ENCODE measurements around the gene TIMM13.
"Not testable (repeated sequence)": the region's sequence is repeated elsewhere in the genome, so short reads cannot be mapped to it uniquely, and the experiment has no call there.

Gene TIMM13

DNA sequence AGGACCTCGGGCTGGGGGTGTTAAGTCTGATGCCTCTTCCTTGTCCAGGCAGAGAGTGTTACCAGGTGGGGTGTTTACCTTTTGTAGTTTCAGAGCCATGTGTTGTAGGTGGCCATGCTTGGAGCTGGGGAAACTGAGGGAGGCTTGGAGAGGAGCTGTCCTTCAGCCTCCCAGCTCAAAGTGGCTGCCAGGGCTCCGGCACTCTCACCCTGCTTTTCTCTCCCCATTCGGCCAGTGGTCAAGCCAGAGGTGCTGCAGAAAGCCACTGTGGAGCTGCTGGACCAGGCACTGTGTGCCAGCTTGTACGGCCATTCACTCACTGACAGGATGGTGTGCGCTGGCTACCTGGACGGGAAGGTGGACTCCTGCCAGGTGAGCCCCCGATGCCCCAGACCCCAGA is 17.4 kb downstream of the TIMM13 start:
- Histone ChIP-seq H3K9ac (ENCODE audit: low read depth, low read length) (no peak overlapping the region), H3K27me3 (ENCODE audit: control insufficient read depth, insufficient read depth, low read length) (no peaks in the 10 kb centered on the region), H3K4me1 (ENCODE audit: control insufficient read depth, insufficient read depth, low read length) (no peaks in the 10 kb centered on the region), H3K36me3 (ENCODE audit: control insufficient read depth, insufficient read depth, low read length) (no peaks in the 10 kb centered on the region), H3K9me3 (ENCODE audit: control insufficient read depth, insufficient read depth, low read length) (no peaks in the 10 kb centered on the region), H3K27ac (ENCODE audit: low read depth, low read length) (no peak overlapping the region), H3K4me3 (ENCODE audit: low read depth, low read length) (no peak overlapping the region)

DNA sequence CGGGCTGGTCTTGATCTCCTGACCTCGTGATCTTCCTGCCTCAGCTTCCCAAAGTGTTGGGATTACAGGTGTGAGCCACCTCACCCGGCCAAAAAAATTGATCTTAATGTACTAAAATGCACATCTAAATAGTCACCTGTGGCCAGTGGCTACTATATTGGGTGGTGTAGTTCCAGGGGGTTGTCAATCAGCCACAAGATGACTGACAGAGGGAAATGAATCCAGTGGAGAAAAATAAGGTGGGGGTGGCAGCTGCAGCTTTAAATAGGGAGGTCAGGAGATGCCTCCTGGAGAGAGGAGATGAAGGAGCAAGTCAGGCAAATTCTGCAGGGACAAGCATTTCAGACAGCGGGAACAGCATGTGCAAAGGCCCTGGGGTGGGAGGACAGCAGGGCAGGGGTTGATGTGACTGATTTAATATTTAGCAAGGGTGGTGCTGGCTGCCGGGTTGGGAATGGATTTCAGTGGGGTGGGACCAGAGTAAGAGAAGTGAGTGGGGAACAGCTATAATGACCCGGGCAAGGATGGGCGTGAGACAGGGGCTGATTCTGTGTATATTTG is 18.0 kb downstream of the TIMM13 start:
- no peaks in the 10 kb centered on the region for H3K27me3 ChIP-seq (ENCODE audit: control insufficient read depth, insufficient read depth, low read length)
- no peaks in the 10 kb centered on the region for H3K9me3 ChIP-seq (ENCODE audit: control insufficient read depth, insufficient read depth, low read length)
- no peak overlapping the region for H3K9ac ChIP-seq (ENCODE audit: low read depth, low read length)
- no peak overlapping the region for H3K4me3 ChIP-seq (ENCODE audit: low read depth, low read length)
- H3K4me1 ChIP-seq (ENCODE audit: control insufficient read depth, insufficient read depth, low read length) = no peaks in the 10 kb centered on the region
- H3K36me3 ChIP-seq (ENCODE audit: control insufficient read depth, insufficient read depth, low read length) = no peaks in the 10 kb centered on the region
- H3K27ac ChIP-seq (ENCODE audit: low read depth, low read length) = no peak overlapping the region

DNA sequence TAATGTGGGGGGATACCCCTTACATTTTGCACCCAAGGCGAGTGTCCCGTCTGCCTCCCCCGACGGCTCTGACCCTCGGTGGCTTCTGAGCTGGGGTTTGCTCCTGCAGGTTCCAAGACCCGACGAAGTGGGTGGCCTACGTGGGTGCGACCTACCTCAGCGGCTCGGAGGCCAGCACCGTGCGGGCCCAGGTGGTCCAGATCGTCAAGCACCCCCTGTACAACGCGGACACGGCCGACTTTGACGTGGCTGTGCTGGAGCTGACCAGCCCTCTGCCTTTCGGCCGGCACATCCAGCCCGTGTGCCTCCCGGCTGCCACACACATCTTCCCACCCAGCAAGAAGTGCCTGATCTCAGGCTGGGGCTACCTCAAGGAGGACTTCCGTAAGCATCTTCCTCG is 19.1 kb downstream of the TIMM13 start:
- Histone ChIP-seq H3K9ac (ENCODE audit: low read depth, low read length) (no peak overlapping the region), H3K4me1 (ENCODE audit: control insufficient read depth, insufficient read depth, low read length) (no peaks in the 10 kb centered on the region), H3K4me3 (ENCODE audit: low read depth, low read length) (no peak overlapping the region), H3K27me3 (ENCODE audit: control insufficient read depth, insufficient read depth, low read length) (no peaks in the 10 kb centered on the region), H3K27ac (ENCODE audit: low read depth, low read length) (no peak overlapping the region), H3K9me3 (ENCODE audit: control insufficient read depth, insufficient read depth, low read length) (no peaks in the 10 kb centered on the region), H3K36me3 (ENCODE audit: control insufficient read depth, insufficient read depth, low read length) (no peaks in the 10 kb centered on the region)

DNA sequence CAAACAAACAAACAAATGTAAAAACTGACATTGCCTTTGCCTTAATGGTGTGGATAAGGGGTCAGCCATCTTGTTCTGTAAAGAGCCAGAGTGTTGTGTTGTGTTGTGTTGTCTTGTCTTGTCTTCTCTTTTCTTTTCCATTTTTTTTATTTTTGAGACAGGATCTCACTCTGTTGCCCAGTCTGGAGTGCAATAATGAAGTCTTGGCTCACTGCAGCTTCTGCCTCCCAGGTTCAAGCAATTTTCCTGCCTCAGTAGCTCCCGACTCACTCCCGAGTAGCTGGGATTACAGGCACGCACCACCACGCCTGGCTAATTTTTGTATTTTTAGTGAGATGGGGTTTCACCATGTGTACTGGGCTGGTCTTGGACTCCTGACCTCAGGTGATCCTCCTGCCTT is 27.8 kb downstream of the TIMM13 start:
- Histone ChIP-seq H3K4me1 (ENCODE audit: control insufficient read depth, insufficient read depth, low read length) (no peaks in the 10 kb centered on the region), H3K27ac (ENCODE audit: low read depth, low read length) (no peak overlapping the region), H3K9me3 (ENCODE audit: control insufficient read depth, insufficient read depth, low read length) (no peaks in the 10 kb centered on the region), H3K27me3 (ENCODE audit: control insufficient read depth, insufficient read depth, low read length) (no peaks in the 10 kb centered on the region), H3K4me3 (ENCODE audit: low read depth, low read length) (no peak overlapping the region), H3K36me3 (ENCODE audit: control insufficient read depth, insufficient read depth, low read length) (no peaks in the 10 kb centered on the region), H3K9ac (ENCODE audit: low read depth, low read length) (no peak overlapping the region)

DNA sequence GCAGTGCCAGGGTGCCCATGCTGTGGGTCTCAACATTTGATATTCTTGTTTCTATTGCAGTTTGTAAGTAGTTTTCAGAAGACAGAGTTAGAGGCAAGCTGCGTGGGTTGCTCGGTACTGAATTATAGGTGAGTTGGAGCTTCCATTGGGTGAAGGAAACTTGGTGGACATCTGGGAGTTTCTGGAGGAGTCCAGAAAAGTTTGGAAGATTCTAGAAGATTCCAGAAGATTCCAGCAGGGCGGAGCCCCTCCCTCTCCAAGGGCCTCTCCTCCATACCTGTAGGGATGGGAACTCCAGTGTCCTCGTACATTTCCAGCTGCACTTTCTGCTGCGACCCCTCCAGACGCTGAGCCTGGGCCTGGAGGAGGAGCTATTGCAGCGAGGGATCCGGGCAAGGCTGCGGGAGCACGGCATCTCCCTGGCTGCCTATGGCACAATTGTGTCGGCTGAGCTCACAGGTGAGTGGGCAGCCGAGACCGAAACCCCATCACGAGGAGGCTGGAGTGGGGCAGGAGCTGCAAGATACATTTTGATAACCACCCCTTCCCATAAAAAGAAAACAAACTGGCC is 28.6 kb downstream of the TIMM13 start:
- Histone ChIP-seq H3K27ac (ENCODE audit: low read depth, low read length) (no peak overlapping the region), H3K36me3 (ENCODE audit: control insufficient read depth, insufficient read depth, low read length) (no peaks in the 10 kb centered on the region), H3K4me3 (ENCODE audit: low read depth, low read length) (no peak overlapping the region), H3K9me3 (ENCODE audit: control insufficient read depth, insufficient read depth, low read length) (no peaks in the 10 kb centered on the region), H3K27me3 (ENCODE audit: control insufficient read depth, insufficient read depth, low read length) (no peaks in the 10 kb centered on the region), H3K9ac (ENCODE audit: low read depth, low read length) (no peak overlapping the region), H3K4me1 (ENCODE audit: control insufficient read depth, insufficient read depth, low read length) (no peaks in the 10 kb centered on the region)

DNA sequence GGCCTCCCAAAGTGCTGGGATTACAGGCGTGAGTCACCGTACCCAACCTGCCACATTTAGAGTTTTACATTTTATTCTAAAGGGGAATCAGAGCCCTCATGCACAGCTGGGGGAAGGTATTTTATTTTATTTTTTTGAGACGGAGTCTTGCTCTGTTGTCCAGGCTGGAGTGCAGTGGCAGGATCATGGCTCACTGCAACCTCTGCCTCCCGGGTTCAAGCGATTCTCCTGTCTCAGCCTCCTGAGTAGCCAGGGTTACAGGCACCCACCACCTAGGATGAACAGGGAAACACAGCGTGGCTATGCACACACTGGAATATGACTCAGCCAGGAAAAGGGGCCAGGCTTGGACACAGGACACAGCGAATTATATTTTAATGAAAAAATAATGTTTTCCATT is 30.2 kb downstream of the TIMM13 start:
- not testable (repeated sequence) for H3K4me1 ChIP-seq (ENCODE audit: control insufficient read depth, insufficient read depth, low read length); H3K27me3 ChIP-seq (ENCODE audit: control insufficient read depth, insufficient read depth, low read length); H3K9me3 ChIP-seq (ENCODE audit: control insufficient read depth, insufficient read depth, low read length); H3K36me3 ChIP-seq (ENCODE audit: control insufficient read depth, insufficient read depth, low read length); H3K9ac ChIP-seq (ENCODE audit: low read depth, low read length); H3K27ac ChIP-seq (ENCODE audit: low read depth, low read length); H3K4me3 ChIP-seq (ENCODE audit: low read depth, low read length)

DNA sequence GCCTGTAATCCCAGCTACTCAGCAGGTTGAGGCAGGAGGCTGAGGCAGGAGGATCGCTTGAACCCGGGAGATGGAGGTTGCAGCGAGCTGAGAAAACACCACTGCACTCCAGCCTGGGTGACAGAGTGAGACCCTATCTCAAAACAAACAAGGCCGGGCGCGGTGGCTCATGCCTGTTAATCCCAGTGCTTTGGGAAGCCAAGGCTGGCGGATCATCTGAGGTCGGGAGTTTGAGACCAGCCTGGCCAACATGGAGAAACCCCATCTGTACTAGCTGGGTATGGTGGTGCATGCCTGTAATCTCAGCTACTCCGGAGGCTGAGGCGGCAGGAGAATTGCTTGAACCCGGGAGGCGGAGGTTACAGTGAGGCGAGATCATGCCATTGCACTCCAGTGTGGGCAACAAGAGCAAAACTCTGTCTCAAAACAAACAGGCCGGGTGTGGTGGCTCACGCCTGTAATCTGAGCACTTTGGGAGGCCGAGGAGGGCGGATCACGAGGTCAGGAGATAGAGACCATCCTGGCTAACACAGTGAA is 32.0 kb downstream of the TIMM13 start:
- not testable (repeated sequence) for H3K27ac ChIP-seq (ENCODE audit: low read depth, low read length); H3K4me3 ChIP-seq (ENCODE audit: low read depth, low read length); H3K9me3 ChIP-seq (ENCODE audit: control insufficient read depth, insufficient read depth, low read length); H3K9ac ChIP-seq (ENCODE audit: low read depth, low read length); H3K4me1 ChIP-seq (ENCODE audit: control insufficient read depth, insufficient read depth, low read length); H3K36me3 ChIP-seq (ENCODE audit: control insufficient read depth, insufficient read depth, low read length); H3K27me3 ChIP-seq (ENCODE audit: control insufficient read depth, insufficient read depth, low read length)

DNA sequence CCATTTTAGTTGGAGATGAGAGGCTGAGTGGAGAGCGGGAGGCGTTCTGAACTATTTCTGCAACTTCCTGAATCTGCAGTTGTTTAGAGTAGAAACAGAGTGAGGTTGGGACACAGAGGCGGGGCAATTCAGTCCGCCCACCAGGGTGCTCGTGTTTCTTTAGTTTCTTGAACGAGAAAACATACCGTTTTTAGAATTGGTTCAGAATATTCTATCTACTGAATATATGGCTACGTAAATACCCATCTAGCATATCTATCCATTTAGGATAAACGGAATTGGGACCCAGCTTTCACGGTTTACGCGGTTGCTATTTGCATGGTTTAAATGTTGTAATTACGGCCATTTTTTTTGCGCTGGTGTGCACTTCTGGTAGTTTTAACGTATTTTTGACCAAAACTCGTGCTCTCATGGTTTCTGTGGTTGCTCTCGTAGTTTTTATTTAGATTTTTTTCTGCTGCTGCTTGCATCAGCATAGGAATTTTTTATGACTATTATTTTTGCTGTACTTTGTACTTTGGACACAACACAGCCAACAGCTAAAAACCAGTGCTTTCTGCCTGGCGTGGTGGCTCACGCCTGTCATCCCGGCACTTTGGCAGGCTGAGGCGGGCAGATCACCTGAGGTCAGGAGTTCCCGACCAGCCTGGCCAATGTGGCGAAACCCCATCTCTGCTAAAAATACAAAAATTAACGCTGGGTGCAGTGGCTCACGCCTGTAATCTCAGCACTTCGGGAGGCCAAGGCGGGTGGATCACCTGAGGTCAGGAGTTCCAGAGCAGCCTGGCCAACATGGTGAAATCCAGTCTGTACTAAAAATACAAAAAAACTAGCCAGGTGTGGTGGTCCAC is 32.7 kb downstream of the TIMM13 start:
- no peak overlapping the region for H3K9ac ChIP-seq (ENCODE audit: low read depth, low read length)
- H3K27me3 ChIP-seq (ENCODE audit: control insufficient read depth, insufficient read depth, low read length) = no peaks in the 10 kb centered on the region
- H3K9me3 ChIP-seq (ENCODE audit: control insufficient read depth, insufficient read depth, low read length) = no peaks in the 10 kb centered on the region
- H3K27ac ChIP-seq (ENCODE audit: low read depth, low read length) = no peak overlapping the region
- no peak overlapping the region for H3K4me3 ChIP-seq (ENCODE audit: low read depth, low read length)
- no peaks in the 10 kb centered on the region for H3K36me3 ChIP-seq (ENCODE audit: control insufficient read depth, insufficient read depth, low read length)
- H3K4me1 ChIP-seq (ENCODE audit: control insufficient read depth, insufficient read depth, low read length) = no peaks in the 10 kb centered on the region

DNA sequence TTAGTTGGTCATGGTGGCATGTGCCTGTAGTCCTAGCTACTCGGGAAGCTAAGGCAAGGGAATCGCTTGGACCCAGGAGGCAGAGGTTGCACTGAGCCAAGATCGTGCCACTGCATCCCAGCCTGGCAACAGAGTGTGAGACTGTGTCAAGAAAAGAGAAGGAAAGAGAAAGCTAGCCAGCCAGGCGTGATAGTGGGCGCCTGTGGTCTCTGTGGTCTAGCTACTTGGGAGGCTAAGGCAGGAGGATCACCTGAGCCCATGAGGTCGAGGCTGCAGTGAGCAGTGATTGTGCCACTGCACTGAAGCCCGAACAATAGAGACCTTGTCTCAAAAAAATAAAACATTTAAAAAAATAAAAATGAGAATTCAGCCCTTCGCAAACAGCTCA is 33.3 kb downstream of the TIMM13 start:
- H3K4me1 ChIP-seq (ENCODE audit: control insufficient read depth, insufficient read depth, low read length) = no peaks in the 10 kb centered on the region
- H3K9ac ChIP-seq (ENCODE audit: low read depth, low read length) = no peak overlapping the region
- H3K36me3 ChIP-seq (ENCODE audit: control insufficient read depth, insufficient read depth, low read length) = no peaks in the 10 kb centered on the region
- H3K4me3 ChIP-seq (ENCODE audit: low read depth, low read length) = no peak overlapping the region
- no peaks in the 10 kb centered on the region for H3K27me3 ChIP-seq (ENCODE audit: control insufficient read depth, insufficient read depth, low read length)
- no peaks in the 10 kb centered on the region for H3K9me3 ChIP-seq (ENCODE audit: control insufficient read depth, insufficient read depth, low read length)
- H3K27ac ChIP-seq (ENCODE audit: low read depth, low read length) = no peak overlapping the region

DNA sequence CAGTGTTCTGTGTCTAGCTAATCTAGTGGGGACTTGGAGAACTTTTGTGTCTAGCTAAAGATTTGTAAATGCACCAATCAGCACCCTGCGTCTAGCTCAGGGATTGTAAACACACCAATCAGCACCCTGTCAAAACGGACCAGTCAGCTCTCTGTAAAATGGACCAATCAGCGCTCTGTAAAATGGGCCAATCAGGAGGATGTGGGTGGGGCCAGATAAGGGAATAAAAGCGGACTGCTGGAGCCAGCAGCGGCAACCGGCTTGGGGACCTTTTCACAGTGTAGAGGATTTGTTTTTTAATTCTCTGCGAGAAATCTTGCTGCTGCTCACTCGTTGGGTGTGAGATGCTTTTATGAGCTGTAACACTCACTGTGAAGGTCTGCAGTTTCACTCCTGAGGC is 34.5 kb downstream of the TIMM13 start:
- H3K9me3 ChIP-seq (ENCODE audit: control insufficient read depth, insufficient read depth, low read length); H3K36me3 ChIP-seq (ENCODE audit: control insufficient read depth, insufficient read depth, low read length); H3K4me3 ChIP-seq (ENCODE audit: low read depth, low read length); H3K27me3 ChIP-seq (ENCODE audit: control insufficient read depth, insufficient read depth, low read length); H3K9ac ChIP-seq (ENCODE audit: low read depth, low read length); H3K27ac ChIP-seq (ENCODE audit: low read depth, low read length); H3K4me1 ChIP-seq (ENCODE audit: control insufficient read depth, insufficient read depth, low read length): not testable (repeated sequence)

DNA sequence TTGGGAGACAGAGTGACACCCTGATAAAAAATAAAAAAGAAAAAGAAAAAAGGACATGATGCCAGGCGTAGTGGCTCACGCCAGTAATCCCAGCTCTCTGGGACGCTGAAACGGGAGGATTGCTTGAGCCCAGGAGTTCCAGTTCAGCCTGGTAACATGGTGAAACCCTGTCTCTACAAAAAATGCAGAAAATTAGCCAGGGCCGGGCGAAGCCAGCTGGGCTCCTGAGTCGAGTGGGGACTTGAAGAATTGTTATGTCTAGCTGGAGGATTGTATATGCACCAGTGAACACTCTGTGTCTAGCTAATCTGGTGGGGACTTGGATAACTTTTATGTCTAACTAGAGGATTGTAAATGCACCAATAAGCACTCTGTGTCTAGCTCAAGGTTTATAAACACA is 35.0 kb downstream of the TIMM13 start:
- H3K9ac ChIP-seq (ENCODE audit: low read depth, low read length) = no peak overlapping the region
- H3K4me3 ChIP-seq (ENCODE audit: low read depth, low read length) = no peak overlapping the region

More for the DNA sequence above, 35.0 kb downstream of the TIMM13 start:
- Histone ChIP-seq H3K27me3 (ENCODE audit: control insufficient read depth, insufficient read depth, low read length) (no peaks in the 10 kb centered on the region), H3K9me3 (ENCODE audit: control insufficient read depth, insufficient read depth, low read length) (no peaks in the 10 kb centered on the region), H3K36me3 (ENCODE audit: control insufficient read depth, insufficient read depth, low read length) (no peaks in the 10 kb centered on the region), H3K4me1 (ENCODE audit: control insufficient read depth, insufficient read depth, low read length) (no peaks in the 10 kb centered on the region), H3K27ac (ENCODE audit: low read depth, low read length) (no peak overlapping the region)
